Measurements from ENCODE around the gene S1PR3.

GRCh38 chr9:88990729-88991065, 571 bp upstream of the S1PR3 start:
- TF ChIP-seq CTCF (IDR thresholded peaks at IDR 0.05) (no peak), ZFX (IDR thresholded peaks at IDR 0.05; ENCODE audit: borderline replicate concordance) (no peak)

Data from 22Rv1 (cell line).